Measurements from ENCODE around the gene OR1E1. TPM values are rescaled to one million over a fixed set of nuclear protein-coding genes. Genes with fewer than 3 reads are reported as not detected.
"Not testable (repeated sequence)": the region's sequence is repeated elsewhere in the genome, so short reads cannot be mapped to it uniquely, and the experiment has no call there.

OR1E1 gene
- not detected for polyA plus RNA-seq
- long read RNA-seq, donor 1, result 0 reads
- long read RNA-seq, donor 2, result 0 reads
- long read RNA-seq, donor 3, result 0 reads
- long read RNA-seq, donor 4, result 0 reads
- long read RNA-seq, donor 5, result 0 reads
- long read RNA-seq, donor 6, result 0 reads
- long read RNA-seq, donor 7, result 0 reads
- long read RNA-seq, donor 8, result 0 reads
- long read RNA-seq, donor 9, result 0 reads
- long read RNA-seq, donor 10, result 0 reads

GRCh38 chr17:3398310-3398709 lies at the start of gene OR1E1:
Gene OR1E1 (minus strand): TSS chr17:3398410. CDS start chr17:3398410, 0 bp downstream.
- Histone ChIP-seq H3K27me3 (ENCODE audit: control insufficient read depth in 3 of 3, insufficient read depth in 3 of 3, low read length in 3 of 3) (no peaks in the 10 kb centered on the region), H3K27ac (ENCODE audit: low read depth in 1 of 3, low read length in 2 of 3) (no peak within 1 kb of the TSS), H3K36me3 (ENCODE audit: control insufficient read depth in 3 of 3, insufficient read depth in 2 of 3, low read depth in 1 of 3, low read length in 3 of 3) (no peaks in the 10 kb centered on the region), H3K9me3 (ENCODE audit: control insufficient read depth in 2 of 2, insufficient read depth in 1 of 2, low read depth in 1 of 2, low read length in 1 of 2) (no peaks in the 10 kb centered on the region), H3K4me3 (ENCODE audit: low read depth in 1 of 3, low read length in 3 of 3) (no peak within 1 kb of the TSS), H3K4me1 (ENCODE audit: control insufficient read depth in 3 of 3, insufficient read depth in 2 of 3, low read depth in 1 of 3, low read length in 2 of 3) (no peaks in the 10 kb centered on the region)
- FAIRE-seq (no peak), DNase-seq (no peak)
- WGBS, 3 donors, result 77 to 86% (median 84%) methylated on average over 1 of the region's 1 CpG

GRCh38 chr17:3447625-3448024 lies 49.4 kb upstream of the OR1E1 start:
- no peak for FAIRE-seq
- H3K36me3 ChIP-seq (ENCODE audit: control insufficient read depth in 3 of 3, insufficient read depth in 2 of 3, low read depth in 1 of 3, low read length in 3 of 3), result no peaks in the 10 kb centered on the region
- H3K4me1 ChIP-seq (ENCODE audit: control insufficient read depth in 3 of 3, insufficient read depth in 2 of 3, low read depth in 1 of 3, low read length in 2 of 3), result peaks cover 0 to 2% (median 0%) of the 10 kb centered on the region in 3 donors
- no peak overlapping the region for H3K27ac ChIP-seq (ENCODE audit: low read depth in 1 of 3, low read length in 2 of 3)
- DNase-seq, result peak in 1 of 2 donors; percentile 20
- 56 to 71% (median 68%) methylated on average over 2 of the region's 2 CpGs for WGBS, 3 donors
- peaks cover 0 to 3% of the 10 kb centered on the region in 2 donors for H3K9me3 ChIP-seq (ENCODE audit: control insufficient read depth in 2 of 2, insufficient read depth in 1 of 2, low read depth in 1 of 2, low read length in 1 of 2)
- no peak overlapping the region for H3K4me3 ChIP-seq (ENCODE audit: low read depth in 1 of 3, low read length in 3 of 3)
- H3K27me3 ChIP-seq (ENCODE audit: control insufficient read depth in 3 of 3, insufficient read depth in 3 of 3, low read length in 3 of 3), result no peaks in the 10 kb centered on the region

GRCh38 chr17:3440451-3440850 lies 42.2 kb upstream of the OR1E1 start:
- 61 to 73% (median 69%) methylated on average over 2 of the region's 2 CpGs for WGBS, 3 donors
- Histone ChIP-seq H3K9me3 (ENCODE audit: control insufficient read depth in 2 of 2, insufficient read depth in 1 of 2, low read depth in 1 of 2, low read length in 1 of 2) (no peaks in the 10 kb centered on the region), H3K4me3 (ENCODE audit: low read depth in 1 of 3, low read length in 3 of 3) (no peak overlapping the region), H3K27ac (ENCODE audit: low read depth in 1 of 3, low read length in 2 of 3) (no peak overlapping the region), H3K27me3 (ENCODE audit: control insufficient read depth in 3 of 3, insufficient read depth in 3 of 3, low read length in 3 of 3) (peaks cover 0 to 2% (median 2%) of the 10 kb centered on the region in 3 donors), H3K36me3 (ENCODE audit: control insufficient read depth in 3 of 3, insufficient read depth in 2 of 3, low read depth in 1 of 3, low read length in 3 of 3) (no peaks in the 10 kb centered on the region), H3K4me1 (ENCODE audit: control insufficient read depth in 3 of 3, insufficient read depth in 2 of 3, low read depth in 1 of 3, low read length in 2 of 3) (no peaks in the 10 kb centered on the region)
- DNase-seq (no peak), FAIRE-seq (no peak)

GRCh38 chr17:3438368-3438767 lies 40.2 kb upstream of the OR1E1 start:
- FAIRE-seq, result no peak
- Histone ChIP-seq H3K9me3 (ENCODE audit: control insufficient read depth in 2 of 2, insufficient read depth in 1 of 2, low read depth in 1 of 2, low read length in 1 of 2) (no peaks in the 10 kb centered on the region), H3K27me3 (ENCODE audit: control insufficient read depth in 3 of 3, insufficient read depth in 3 of 3, low read length in 3 of 3) (peaks cover 0 to 2% (median 2%) of the 10 kb centered on the region in 3 donors), H3K4me3 (ENCODE audit: low read depth in 1 of 3, low read length in 3 of 3) (no peak overlapping the region), H3K27ac (ENCODE audit: low read depth in 1 of 3, low read length in 2 of 3) (no peak overlapping the region), H3K36me3 (ENCODE audit: control insufficient read depth in 3 of 3, insufficient read depth in 2 of 3, low read depth in 1 of 3, low read length in 3 of 3) (no peaks in the 10 kb centered on the region), H3K4me1 (ENCODE audit: control insufficient read depth in 3 of 3, insufficient read depth in 2 of 3, low read depth in 1 of 3, low read length in 2 of 3) (no peaks in the 10 kb centered on the region)
- 44 to 63% (median 55%) methylated on average over 1 of the region's 1 CpG for WGBS, 3 donors
- no peak for DNase-seq

- Histone ChIP-seq H3K4me3 (ENCODE audit: low read depth in 1 of 3, low read length in 3 of 3) (no peak within 1 kb of the TSS), H3K9me3 (ENCODE audit: control insufficient read depth in 2 of 2, insufficient read depth in 1 of 2, low read depth in 1 of 2, low read length in 1 of 2) (no peaks in the 10 kb centered on the region), H3K27me3 (ENCODE audit: control insufficient read depth in 3 of 3, insufficient read depth in 3 of 3, low read length in 3 of 3) (no peaks in the 10 kb centered on the region), H3K27ac (ENCODE audit: low read depth in 1 of 3, low read length in 2 of 3) (no peak within 1 kb of the TSS), H3K4me1 (ENCODE audit: control insufficient read depth in 3 of 3, insufficient read depth in 2 of 3, low read depth in 1 of 3, low read length in 2 of 3) (no peaks in the 10 kb centered on the region), H3K36me3 (ENCODE audit: control insufficient read depth in 3 of 3, insufficient read depth in 2 of 3, low read depth in 1 of 3, low read length in 3 of 3) (no peaks in the 10 kb centered on the region)
- 61 to 74% (median 66%) methylated on average over 3 of the region's 3 CpGs for WGBS, 3 donors
- DNase-seq (no peak), FAIRE-seq (no peak)
These were observed 35.5 kb upstream of the OR1E1 start, which contains the start of gene OR1E2 for GRCh38 chr17:3433741-3434140. Gene OR1E2 (minus strand): TSS chr17:3433841. CDS start chr17:3433841, 0 bp downstream.

GRCh38 chr17:3433215-3433614 lies 35.0 kb upstream of the OR1E1 start:
- peak in 1 of 2 donors; percentile 15 for DNase-seq
- H3K4me1 ChIP-seq (ENCODE audit: control insufficient read depth in 3 of 3, insufficient read depth in 2 of 3, low read depth in 1 of 3, low read length in 2 of 3); H3K9me3 ChIP-seq (ENCODE audit: control insufficient read depth in 2 of 2, insufficient read depth in 1 of 2, low read depth in 1 of 2, low read length in 1 of 2); H3K27me3 ChIP-seq (ENCODE audit: control insufficient read depth in 3 of 3, insufficient read depth in 3 of 3, low read length in 3 of 3); FAIRE-seq; H3K4me3 ChIP-seq (ENCODE audit: low read depth in 1 of 3, low read length in 3 of 3); H3K27ac ChIP-seq (ENCODE audit: low read depth in 1 of 3, low read length in 2 of 3); H3K36me3 ChIP-seq (ENCODE audit: control insufficient read depth in 3 of 3, insufficient read depth in 2 of 3, low read depth in 1 of 3, low read length in 3 of 3): not testable (repeated sequence)
- WGBS, 3 donors, result 27 to 49% (median 41%) methylated on average over 7 of the region's 7 CpGs

- whole genome bisulfite sequencing, 3 donors, result 47 to 80% (median 49%) methylated on average over 2 of the region's 2 CpGs
- Histone ChIP-seq H3K9me3 (ENCODE audit: control insufficient read depth in 2 of 2, insufficient read depth in 1 of 2, low read depth in 1 of 2, low read length in 1 of 2) (no peaks in the 10 kb centered on the region), H3K4me1 (ENCODE audit: control insufficient read depth in 3 of 3, insufficient read depth in 2 of 3, low read depth in 1 of 3, low read length in 2 of 3) (no peaks in the 10 kb centered on the region), H3K27me3 (ENCODE audit: control insufficient read depth in 3 of 3, insufficient read depth in 3 of 3, low read length in 3 of 3) (no peaks in the 10 kb centered on the region), H3K4me3 (ENCODE audit: low read depth in 1 of 3, low read length in 3 of 3) (no peak overlapping the region), H3K27ac (ENCODE audit: low read depth in 1 of 3, low read length in 2 of 3) (no peak overlapping the region), H3K36me3 (ENCODE audit: control insufficient read depth in 3 of 3, insufficient read depth in 2 of 3, low read depth in 1 of 3, low read length in 3 of 3) (no peaks in the 10 kb centered on the region)
- DNase-seq (no peak), FAIRE-seq (no peak)
These were observed 20.0 kb upstream of the OR1E1 start for GRCh38 chr17:3418222-3418621.

- H3K36me3 ChIP-seq (ENCODE audit: control insufficient read depth in 3 of 3, insufficient read depth in 2 of 3, low read depth in 1 of 3, low read length in 3 of 3), result no peaks in the 10 kb centered on the region
- no peak for FAIRE-seq
- H3K9me3 ChIP-seq (ENCODE audit: control insufficient read depth in 2 of 2, insufficient read depth in 1 of 2, low read depth in 1 of 2, low read length in 1 of 2), result no peaks in the 10 kb centered on the region
- no peak for DNase-seq
- WGBS, 3 donors, result 75 to 79% (median 78%) methylated on average over 5 of the region's 5 CpGs
- no peaks in the 10 kb centered on the region for H3K4me1 ChIP-seq (ENCODE audit: control insufficient read depth in 3 of 3, insufficient read depth in 2 of 3, low read depth in 1 of 3, low read length in 2 of 3)
- H3K4me3 ChIP-seq (ENCODE audit: low read depth in 1 of 3, low read length in 3 of 3), result no peak overlapping the region
- H3K27me3 ChIP-seq (ENCODE audit: control insufficient read depth in 3 of 3, insufficient read depth in 3 of 3, low read length in 3 of 3), result no peaks in the 10 kb centered on the region
- H3K27ac ChIP-seq (ENCODE audit: low read depth in 1 of 3, low read length in 2 of 3), result no peak overlapping the region
These were observed 17.4 kb upstream of the OR1E1 start for GRCh38 chr17:3415610-3416009.

GRCh38 chr17:3412216-3412615 lies 14.0 kb upstream of the OR1E1 start:
- H3K27ac ChIP-seq (ENCODE audit: low read depth in 1 of 3, low read length in 2 of 3); H3K4me1 ChIP-seq (ENCODE audit: control insufficient read depth in 3 of 3, insufficient read depth in 2 of 3, low read depth in 1 of 3, low read length in 2 of 3); FAIRE-seq; H3K36me3 ChIP-seq (ENCODE audit: control insufficient read depth in 3 of 3, insufficient read depth in 2 of 3, low read depth in 1 of 3, low read length in 3 of 3); H3K27me3 ChIP-seq (ENCODE audit: control insufficient read depth in 3 of 3, insufficient read depth in 3 of 3, low read length in 3 of 3); H3K4me3 ChIP-seq (ENCODE audit: low read depth in 1 of 3, low read length in 3 of 3); DNase-seq; H3K9me3 ChIP-seq (ENCODE audit: control insufficient read depth in 2 of 2, insufficient read depth in 1 of 2, low read depth in 1 of 2, low read length in 1 of 2): not testable (repeated sequence)
- 50 to 78% methylated on average over 1 to 4 of the region's 16 CpGs; no CpG with 5 or more reads in 1 of the 3 donors for WGBS, 3 donors

Measured in small intestine (tissue), 16 donors.